HCT116 (cell line): ENCODE data around the gene ENPP6. TPM values are rescaled to one million over a fixed set of nuclear protein-coding genes. Genes with fewer than 3 reads are reported as not detected.

Experiments used
- ATAC-seq: fragments of 200-7000 bp; cut with Tn5 transposase; 2 replicates; pipeline ENCODE4 v1.9.1; 2020; ENCODE audit warnings: mild to moderate bottlenecking, moderate library complexity
- BruUV-seq: library from RNA; stranded (reverse); fragments of 400-500 nt; replicated peaks from 2 replicates; lab custom pipeline; 2021; lab: Mats Ljungman, UMichigan
- CTCF ChIA-PET: fragments of 300-600 bp; sonication (Branson Sonifier 250); formaldehyde crosslinking; loops from one replicate; lab custom pipeline; 2021; ENCODE audit warnings: antibody characterized with exemption; lab: Charles Lee
- POLR2A ChIA-PET: fragments of 300-600, 350-600 bp; sonication (Branson Sonifier 250); formaldehyde crosslinking; loops from one replicate; lab custom pipeline; 2021; ENCODE audit warnings: antibody characterized with exemption; lab: Charles Lee
- RAD21 ChIA-PET, 2 experiments: fragments of 300-600 bp; sonication (Branson Sonifier 250); formaldehyde crosslinking; loops; one replicate each; lab custom pipeline; 2023; ENCODE audit warnings: low total read pairs in 2 of 2; ENCODE audit not compliant: uncharacterized antibody in 2 of 2, unreplicated experiment in 2 of 2, low non-redundant PET in 1 of 2; lab: Charles Lee
- DNase-seq: peaks from one replicate; pipeline ENCODE4 v3.0.0-alpha.2; 2010; ENCODE audit warnings: low read depth, low spot score
- H2AFZ ChIP-seq: fragments of 200-600 bp; shearing (Covaris generic), sonication (generic); 2 replicates; pipeline ENCODE4 v1.6.1; 2017; ENCODE audit warnings: low read depth, mixed run types, mixed read lengths, antibody characterized with exemption, low read length; ENCODE audit not compliant: poor library complexity, severe bottlenecking
- H3K27ac ChIP-seq: 2 replicates; pipeline ENCODE4 v1.5.1; 2012; ENCODE audit warnings: low read depth, low read length
- H3K27me3 ChIP-seq: fragments of 200-600 bp; sonication (generic); 2 replicates; pipeline ENCODE4 v1.6.1; 2016; ENCODE audit warnings: mixed run types, low read length, mixed read lengths; ENCODE audit not compliant: insufficient read depth
- H3K36me3 ChIP-seq, 2 experiments: fragments of 200-500 bp in 1 of 2; fragments of 200-600 bp in 1 of 2; sonication (Bioruptor generic) in 1 of 2; sonication (generic) in 1 of 2; 2 replicates each; pipeline versions ENCODE4 v1.5.1 to v1.6.1; 2014 to 2016; ENCODE audit warnings: low read length in 2 of 2, inconsistent platforms in 1 of 2, mixed read lengths in 1 of 2, mixed run types in 1 of 2; ENCODE audit not compliant: insufficient read depth in 2 of 2, control insufficient read depth in 1 of 2
- H3K4me1 ChIP-seq, 2 experiments: fragments of 200-600 bp in 1 of 2; sonication (generic) in 1 of 2; 2 replicates each; pipeline versions ENCODE4 v1.5.1 to v1.6.1; 2012 to 2017; ENCODE audit warnings: low read length in 2 of 2, inconsistent platforms in 1 of 2, mild to moderate bottlenecking in 1 of 2, mixed read lengths in 1 of 2, mixed run types in 1 of 2, moderate library complexity in 1 of 2; ENCODE audit not compliant: insufficient read depth in 2 of 2, control insufficient read depth in 1 of 2
- H3K4me2 ChIP-seq: fragments of 200-600 bp; sonication (generic); 2 replicates; pipeline ENCODE4 v1.6.1; 2017; ENCODE audit warnings: mixed run types, low read length, mixed read lengths
- H3K4me3 ChIP-seq, 2 experiments: fragments of 200-600 bp in 1 of 2; sonication (generic) in 1 of 2; replicated peaks in 1 of 2; 2 replicates each; pipeline ENCODE4 v1.5.1; 2011 to 2016; ENCODE audit warnings: low read length in 2 of 2, control low read depth in 1 of 2, low read depth in 1 of 2, mild to moderate bottlenecking in 1 of 2, mixed read lengths in 1 of 2, mixed run types in 1 of 2
- H3K79me2 ChIP-seq: fragments of 200-600 bp; sonication (generic); 2 replicates; pipeline ENCODE4 v1.6.1; 2017; ENCODE audit warnings: mild to moderate bottlenecking, mixed run types, low read length, moderate library complexity, mixed read lengths; ENCODE audit not compliant: insufficient read depth
- H3K9ac ChIP-seq: fragments of 200-600 bp; sonication (generic); 2 replicates; pipeline ENCODE4 v1.6.1; 2016; ENCODE audit warnings: low read length, mixed read lengths
- H3K9me2 ChIP-seq: fragments of 200-600 bp; sonication (generic), shearing (Covaris generic); 2 replicates; pipeline ENCODE4 v1.6.1; 2017; ENCODE audit warnings: mixed run types, mild to moderate bottlenecking, moderate library complexity; ENCODE audit not compliant: insufficient read depth
- H3K9me3 ChIP-seq, 2 experiments: fragments of 200-500 bp in 1 of 2; fragments of 200-600 bp in 1 of 2; sonication (Bioruptor generic) in 1 of 2; sonication (generic) in 1 of 2; 2 replicates each; pipeline ENCODE4 v1.6.1; 2014 to 2017; ENCODE audit warnings: low read length in 2 of 2, mixed read lengths in 2 of 2, inconsistent platforms in 1 of 2, low read depth in 1 of 2, mild to moderate bottlenecking in 1 of 2, mixed run types in 1 of 2, moderate library complexity in 1 of 2; ENCODE audit not compliant: control insufficient read depth in 1 of 2, insufficient read depth in 1 of 2
- H4K20me1 ChIP-seq: fragments of 200-600 bp; sonication (generic), shearing (Covaris generic); 2 replicates; pipeline ENCODE4 v1.6.1; 2017; ENCODE audit warnings: mixed run types, mild to moderate bottlenecking, moderate library complexity; ENCODE audit not compliant: insufficient read depth
- CBX3 ChIP-seq: IDR thresholded peaks from 2 replicates; pipeline ENCODE4 v1.6.1; 2012; ENCODE audit warnings: low read depth
- CEBPB ChIP-seq: IDR thresholded peaks from 2 replicates; pipeline ENCODE4 v1.6.1; 2012; ENCODE audit warnings: low read depth
- ELF1 ChIP-seq: IDR thresholded peaks from 2 replicates; pipeline ENCODE4 v1.6.1; 2012; ENCODE audit warnings: low read depth, borderline replicate concordance
- FOSL1 ChIP-seq: IDR thresholded peaks from 2 replicates; pipeline ENCODE4 v1.6.1; 2012; ENCODE audit warnings: low read depth
- RAD21 ChIP-seq: IDR thresholded peaks from 2 replicates; pipeline ENCODE4 v1.6.1; 2012; ENCODE audit warnings: low read depth, mild to moderate bottlenecking
- REST ChIP-seq: IDR thresholded peaks from 2 replicates; pipeline ENCODE4 v1.6.1; 2012; ENCODE audit warnings: low read depth
- SP1 ChIP-seq: IDR thresholded peaks from 2 replicates; pipeline ENCODE4 v1.6.1; 2012; ENCODE audit warnings: low read depth
- SRF ChIP-seq: IDR thresholded peaks from 2 replicates; pipeline ENCODE4 v1.6.1; 2012; ENCODE audit warnings: low read depth
- TCF7L2 ChIP-seq: IDR thresholded peaks from 2 replicates; pipeline ENCODE4 v1.7.0; 2011; ENCODE audit warnings: borderline replicate concordance, inconsistent platforms; ENCODE audit not compliant: insufficient read depth, insufficient read length; ENCODE audit errors: extremely low read depth
- ZFX ChIP-seq: fragments of 450-650 bp; IDR thresholded peaks from 2 replicates; pipeline ENCODE4 v1.6.1; 2017
- ZNF274 ChIP-seq: fragments of 200-500 bp; sonication (Bioruptor generic); IDR thresholded peaks from 2 replicates; pipeline ENCODE4 v1.6.1; 2014; ENCODE audit warnings: mild to moderate bottlenecking, low read depth, low read length, inconsistent platforms
- intact Hi-C: fragments of 100-400 bp; cut with micrococcal nuclease; formaldehyde crosslinking; loops from 2 replicates; pipeline ENCODE4 v1.10.0; 2022
- total RNA-seq: library from RNA; stranded (reverse); gene quantifications from one replicate; pipeline ENCODE4 v1.2.1, GENCODE V29; 2021; ENCODE audit not compliant: unreplicated experiment
- TF ChIP-seq, protein P1 (sequence below): IDR thresholded peaks from 2 replicates; pipeline ENCODE4 v1.6.1; 2012
- TF ChIP-seq, protein P2 (sequence below): IDR thresholded peaks from 2 replicates; pipeline ENCODE4 v1.6.1; 2011; ENCODE audit warnings: mild to moderate bottlenecking, low read length, moderate library complexity; ENCODE audit not compliant: insufficient replicate concordance; ENCODE audit errors: extremely low read depth
- TF ChIP-seq, protein P3 (sequence below): IDR thresholded peaks from 2 replicates; pipeline ENCODE4 v1.6.1; 2012
- TF ChIP-seq, protein P4 (sequence below), 3 experiments: fragments of 200-600 bp in 1 of 3; sonication (generic) in 1 of 3; IDR thresholded peaks in 2 of 3; conservative IDR thresholded peaks in 1 of 3; 2 replicates each; pipeline ENCODE4 v1.5.1; 2012 to 2017; ENCODE audit warnings: low read depth in 2 of 3, low read length in 2 of 3, antibody characterized with exemption in 1 of 3, borderline replicate concordance in 1 of 3, control low read depth in 1 of 3, mild to moderate bottlenecking in 1 of 3, mixed read lengths in 1 of 3, mixed run types in 1 of 3, moderate library complexity in 1 of 3; ENCODE audit not compliant: insufficient read depth in 1 of 3

The ENPP6 gene
- total RNA-seq, 1 experiment from 2014 or later, result not detected

- Histone ChIP-seq H3K27ac (no peak overlapping the region), H4K20me1 (no peaks in the 10 kb centered on the region), H3K9ac (no peak overlapping the region), H3K4me1 (no peaks in the 10 kb centered on the region), H3K9me3 (no peaks in the 10 kb centered on the region), H3K4me3 (no peak overlapping the region), H3K79me2 (no peaks in the 10 kb centered on the region), H2AFZ (no peak overlapping the region)
- no TSS peak for BruUV-seq
- no peak for ATAC-seq
- no peak for DNase-seq
- RAD21 ChIA-PET, result no interaction called here
- TF ChIP-seq, protein P1, sequence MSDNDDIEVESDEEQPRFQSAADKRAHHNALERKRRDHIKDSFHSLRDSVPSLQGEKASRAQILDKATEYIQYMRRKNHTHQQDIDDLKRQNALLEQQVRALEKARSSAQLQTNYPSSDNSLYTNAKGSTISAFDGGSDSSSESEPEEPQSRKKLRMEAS, result no peak
- no peak for TF ChIP-seq ZNF274
- no peak for TF ChIP-seq REST
- TF ChIP-seq CBX3, result no peak
- no peak for TF ChIP-seq FOSL1
- TF ChIP-seq, protein P2, sequence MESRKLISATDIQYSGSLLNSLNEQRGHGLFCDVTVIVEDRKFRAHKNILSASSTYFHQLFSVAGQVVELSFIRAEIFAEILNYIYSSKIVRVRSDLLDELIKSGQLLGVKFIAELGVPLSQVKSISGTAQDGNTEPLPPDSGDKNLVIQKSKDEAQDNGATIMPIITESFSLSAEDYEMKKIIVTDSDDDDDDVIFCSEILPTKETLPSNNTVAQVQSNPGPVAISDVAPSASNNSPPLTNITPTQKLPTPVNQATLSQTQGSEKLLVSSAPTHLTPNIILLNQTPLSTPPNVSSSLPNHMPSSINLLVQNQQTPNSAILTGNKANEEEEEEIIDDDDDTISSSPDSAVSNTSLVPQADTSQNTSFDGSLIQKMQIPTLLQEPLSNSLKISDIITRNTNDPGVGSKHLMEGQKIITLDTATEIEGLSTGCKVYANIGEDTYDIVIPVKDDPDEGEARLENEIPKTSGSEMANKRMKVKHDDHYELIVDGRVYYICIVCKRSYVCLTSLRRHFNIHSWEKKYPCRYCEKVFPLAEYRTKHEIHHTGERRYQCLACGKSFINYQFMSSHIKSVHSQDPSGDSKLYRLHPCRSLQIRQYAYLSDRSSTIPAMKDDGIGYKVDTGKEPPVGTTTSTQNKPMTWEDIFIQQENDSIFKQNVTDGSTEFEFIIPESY, result no peak
- TF ChIP-seq, protein P3, sequence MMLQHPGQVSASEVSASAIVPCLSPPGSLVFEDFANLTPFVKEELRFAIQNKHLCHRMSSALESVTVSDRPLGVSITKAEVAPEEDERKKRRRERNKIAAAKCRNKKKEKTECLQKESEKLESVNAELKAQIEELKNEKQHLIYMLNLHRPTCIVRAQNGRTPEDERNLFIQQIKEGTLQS, result no peak
- no peak for TF ChIP-seq ELF1
- no peak for TF ChIP-seq RAD21
- TF ChIP-seq, protein P4, sequence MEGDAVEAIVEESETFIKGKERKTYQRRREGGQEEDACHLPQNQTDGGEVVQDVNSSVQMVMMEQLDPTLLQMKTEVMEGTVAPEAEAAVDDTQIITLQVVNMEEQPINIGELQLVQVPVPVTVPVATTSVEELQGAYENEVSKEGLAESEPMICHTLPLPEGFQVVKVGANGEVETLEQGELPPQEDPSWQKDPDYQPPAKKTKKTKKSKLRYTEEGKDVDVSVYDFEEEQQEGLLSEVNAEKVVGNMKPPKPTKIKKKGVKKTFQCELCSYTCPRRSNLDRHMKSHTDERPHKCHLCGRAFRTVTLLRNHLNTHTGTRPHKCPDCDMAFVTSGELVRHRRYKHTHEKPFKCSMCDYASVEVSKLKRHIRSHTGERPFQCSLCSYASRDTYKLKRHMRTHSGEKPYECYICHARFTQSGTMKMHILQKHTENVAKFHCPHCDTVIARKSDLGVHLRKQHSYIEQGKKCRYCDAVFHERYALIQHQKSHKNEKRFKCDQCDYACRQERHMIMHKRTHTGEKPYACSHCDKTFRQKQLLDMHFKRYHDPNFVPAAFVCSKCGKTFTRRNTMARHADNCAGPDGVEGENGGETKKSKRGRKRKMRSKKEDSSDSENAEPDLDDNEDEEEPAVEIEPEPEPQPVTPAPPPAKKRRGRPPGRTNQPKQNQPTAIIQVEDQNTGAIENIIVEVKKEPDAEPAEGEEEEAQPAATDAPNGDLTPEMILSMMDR (IDR thresholded peaks at IDR 0.05 in 2 of 3, conservative IDR thresholded peaks at IDR 0.05 in 1 of 3; ENCODE audit: borderline replicate concordance in 1 of 3, insufficient read depth in 1 of 3, low read depth in 2 of 3, low read length in 2 of 3), result no peak
- no peak for TF ChIP-seq SP1
- no peak for TF ChIP-seq SRF
- no peak for TF ChIP-seq TCF7L2
- no peak for TF ChIP-seq ZFX
- no peak for TF ChIP-seq CEBPB
- TF ChIP-seq, all 23 proteins: peak for 0
- no peaks in the 10 kb centered on the region for H3K9me2 ChIP-seq
- intact Hi-C loops, result no loop called here
- no peaks in the 10 kb centered on the region for H3K27me3 ChIP-seq
- no peak overlapping the region for H3K4me2 ChIP-seq
- no peaks in the 10 kb centered on the region for H3K36me3 ChIP-seq
- ChIA-PET POLR2A (no interaction called here), CTCF (no interaction called here)
These were observed 154.9 kb downstream of the ENPP6 start for GRCh38 chr4:184062769-184063168.
